OCI-LY3 (cell line): Measurements from ENCODE around the gene RPH3AL.

Experiments used
- CTCF ChIP-seq: fragments of 200-600, 300-600 bp; sonication (generic); IDR thresholded peaks from 2 replicates; pipeline ENCODE4 v1.5.1; 2014; ENCODE audit warnings: antibody characterized with exemption, low read length, low read depth
- EZH2phosphoT487 ChIP-seq: fragments of 200-600 bp; shearing (Covaris generic); IDR thresholded peaks from 2 replicates; pipeline ENCODE4 v1.6.1; 2018; ENCODE audit warnings: antibody characterized with exemption, mixed run types, low read depth

- no peak for TF ChIP-seq CTCF
- TF ChIP-seq EZH2phosphoT487, result no peak
Measured at GRCh38 chr17:388087-388486, 35.5 kb upstream of the RPH3AL start.
